T-helper 2 cell treated with Interferon-gamma antibody and Interleukin-4, amounts not matched to agents 5 μg/mL and 100 μg/mL, for 36 hours (primary cell): Measurements from ENCODE around the gene ANXA1.
"Not testable (repeated sequence)": the region's sequence is repeated elsewhere in the genome, so short reads cannot be mapped to it uniquely, and the experiment has no call there.

ENCODE experiments used
- DNase-seq: peaks from one replicate; pipeline ENCODE4 v3.0.0; 2021; ENCODE audit warnings: low spot score
- H3K27ac Mint-ChIP-seq: one replicate; pipeline ENCODE4 v1.8.0; 2021; ENCODE audit warnings: mild to moderate bottlenecking, mixed read lengths
- H3K27me3 Mint-ChIP-seq: one replicate; pipeline ENCODE4 v1.8.0; 2021; ENCODE audit warnings: low read depth, mixed read lengths
- H3K36me3 Mint-ChIP-seq: one replicate; pipeline ENCODE4 v1.8.0; 2021; ENCODE audit warnings: low read depth, mixed read lengths
- H3K4me1 Mint-ChIP-seq: one replicate; pipeline ENCODE4 v1.8.0; 2021; ENCODE audit warnings: low read depth, mixed read lengths
- H3K4me3 Mint-ChIP-seq: one replicate; pipeline ENCODE4 v1.8.0; 2022; ENCODE audit warnings: mild to moderate bottlenecking, moderate library complexity, mixed read lengths
- H3K9me3 Mint-ChIP-seq: one replicate; pipeline ENCODE4 v1.8.0; 2021; ENCODE audit warnings: mixed read lengths

Gene ANXA1

DNA sequence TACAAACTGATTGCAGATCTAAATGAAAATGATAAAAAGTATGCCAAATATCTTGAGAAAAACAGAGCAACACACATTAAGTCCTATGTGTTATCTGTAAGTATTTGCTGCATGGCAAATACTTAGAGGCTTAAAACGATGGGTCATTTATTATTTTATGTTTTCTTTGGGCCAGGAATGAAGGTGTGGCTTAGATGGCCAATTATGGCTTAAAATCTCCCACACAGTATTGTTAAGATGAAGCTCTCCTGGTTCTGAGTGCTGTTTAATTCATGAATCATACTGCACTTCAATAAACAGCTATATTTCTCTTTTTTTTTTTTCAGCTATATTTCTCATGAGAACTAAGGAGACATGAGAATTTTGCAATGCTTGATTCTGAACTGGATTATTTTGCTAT lies 39.4 kb downstream of the ANXA1 start:
- H3K4me1 Mint-ChIP-seq, H3K9me3 Mint-ChIP-seq, H3K27ac Mint-ChIP-seq, H3K4me3 Mint-ChIP-seq, H3K36me3 Mint-ChIP-seq, DNase-seq: not testable (repeated sequence)
- peaks cover 32% of the 10 kb centered on the region for H3K27me3 Mint-ChIP-seq

- H3K27ac Mint-ChIP-seq = no peak overlapping the region
- no peaks in the 10 kb centered on the region for H3K36me3 Mint-ChIP-seq
- peaks cover 14% of the 10 kb centered on the region for H3K27me3 Mint-ChIP-seq
- DNase-seq = no peak
- H3K9me3 Mint-ChIP-seq = no peaks in the 10 kb centered on the region
- H3K4me1 Mint-ChIP-seq = no peaks in the 10 kb centered on the region
- H3K4me3 Mint-ChIP-seq = no peak overlapping the region
Measured at GRCh38 chr9:73194284-73194683, 42.6 kb downstream of the ANXA1 start.

DNA sequence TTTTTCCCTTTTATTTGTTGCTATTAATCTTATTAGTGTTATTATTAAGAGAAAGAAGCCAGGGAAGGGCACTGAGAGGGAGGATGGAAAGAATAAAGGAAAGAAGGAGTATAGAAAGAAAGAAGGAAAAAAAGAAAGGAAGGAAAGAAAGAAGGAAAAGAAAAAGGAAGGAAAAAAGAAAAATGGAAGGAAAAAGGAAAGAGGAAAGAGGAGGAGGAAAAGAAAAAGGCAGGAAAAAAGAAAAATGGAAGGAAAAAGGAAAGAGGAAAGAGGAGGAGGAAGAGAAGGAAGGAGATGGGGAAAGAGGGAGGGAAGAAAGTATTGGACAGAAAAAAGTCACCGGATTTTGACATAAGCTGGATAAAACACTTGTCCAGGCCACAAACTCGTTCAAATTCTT lies 47.8 kb downstream of the ANXA1 start:
- H3K27ac Mint-ChIP-seq = no peak overlapping the region
- peaks cover 8% of the 10 kb centered on the region for H3K27me3 Mint-ChIP-seq
- H3K4me3 Mint-ChIP-seq = no peak overlapping the region
- H3K9me3 Mint-ChIP-seq = no peaks in the 10 kb centered on the region
- no peaks in the 10 kb centered on the region for H3K36me3 Mint-ChIP-seq
- no peak for DNase-seq
- H3K4me1 Mint-ChIP-seq = no peaks in the 10 kb centered on the region

DNA sequence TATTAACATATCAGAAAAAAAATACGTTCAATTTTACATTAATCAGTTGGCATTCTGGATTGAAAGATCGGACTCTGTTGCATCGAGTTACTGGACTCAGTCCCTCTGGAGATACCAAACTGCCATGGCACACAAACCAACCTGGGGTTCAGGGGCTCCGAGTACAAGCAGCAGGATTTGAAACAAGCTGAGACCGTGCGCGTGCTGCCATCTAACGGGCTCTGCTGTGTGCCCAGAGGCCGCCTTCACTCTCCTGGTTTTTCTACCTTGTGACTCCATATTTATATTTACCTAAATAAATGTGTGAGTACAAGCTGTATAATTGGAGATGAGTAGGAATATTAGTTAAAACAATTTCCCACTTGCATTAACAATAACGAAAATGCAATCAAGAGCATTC lies 48.2 kb downstream of the ANXA1 start:
- no peak for DNase-seq
- Mint-ChIP-seq H3K9me3 (no peaks in the 10 kb centered on the region), H3K27ac (no peak overlapping the region), H3K27me3 (peaks cover 8% of the 10 kb centered on the region), H3K4me3 (no peak overlapping the region), H3K4me1 (no peaks in the 10 kb centered on the region), H3K36me3 (no peaks in the 10 kb centered on the region)

GRCh38 chr9:73200694-73201452 lies 49.2 kb downstream of the ANXA1 start:
- no peaks in the 10 kb centered on the region for H3K4me1 Mint-ChIP-seq
- H3K27ac Mint-ChIP-seq = no peak overlapping the region
- no peaks in the 10 kb centered on the region for H3K9me3 Mint-ChIP-seq
- no peak for DNase-seq
- no peaks in the 10 kb centered on the region for H3K36me3 Mint-ChIP-seq
- no peak overlapping the region for H3K4me3 Mint-ChIP-seq
- peaks cover 8% of the 10 kb centered on the region for H3K27me3 Mint-ChIP-seq

DNA sequence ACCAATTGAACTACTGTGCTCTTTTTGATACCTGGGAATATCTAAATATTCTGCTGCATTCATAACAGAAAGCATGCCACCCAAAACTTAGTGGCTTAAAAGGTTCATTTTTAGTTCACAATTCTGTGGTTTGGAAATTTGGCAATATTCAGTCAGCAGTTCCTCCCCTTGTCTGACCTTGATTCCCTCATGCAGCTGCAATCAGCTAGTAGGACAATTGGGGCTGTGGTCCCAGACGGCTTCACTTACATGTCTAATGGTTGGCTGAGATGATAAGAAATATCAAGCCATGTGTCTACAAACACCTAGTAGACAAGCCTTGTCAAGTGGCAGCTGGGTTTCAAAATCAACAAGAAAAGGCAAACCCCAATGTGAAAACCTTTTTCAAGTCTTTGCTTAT lies 51.3 kb downstream of the ANXA1 start:
- H3K4me1 Mint-ChIP-seq = no peaks in the 10 kb centered on the region
- H3K9me3 Mint-ChIP-seq = no peaks in the 10 kb centered on the region
- no peak for DNase-seq
- no peaks in the 10 kb centered on the region for H3K36me3 Mint-ChIP-seq
- no peak overlapping the region for H3K4me3 Mint-ChIP-seq
- peaks cover 8% of the 10 kb centered on the region for H3K27me3 Mint-ChIP-seq
- no peak overlapping the region for H3K27ac Mint-ChIP-seq

GRCh38 chr9:73204936-73205335 lies 53.3 kb downstream of the ANXA1 start:
- Mint-ChIP-seq H3K36me3 (no peaks in the 10 kb centered on the region), H3K27ac (no peak overlapping the region), H3K4me1 (no peaks in the 10 kb centered on the region), H3K9me3 (no peaks in the 10 kb centered on the region), H3K27me3 (peaks cover 7% of the 10 kb centered on the region), H3K4me3 (no peak overlapping the region)
- no peak for DNase-seq

DNA sequence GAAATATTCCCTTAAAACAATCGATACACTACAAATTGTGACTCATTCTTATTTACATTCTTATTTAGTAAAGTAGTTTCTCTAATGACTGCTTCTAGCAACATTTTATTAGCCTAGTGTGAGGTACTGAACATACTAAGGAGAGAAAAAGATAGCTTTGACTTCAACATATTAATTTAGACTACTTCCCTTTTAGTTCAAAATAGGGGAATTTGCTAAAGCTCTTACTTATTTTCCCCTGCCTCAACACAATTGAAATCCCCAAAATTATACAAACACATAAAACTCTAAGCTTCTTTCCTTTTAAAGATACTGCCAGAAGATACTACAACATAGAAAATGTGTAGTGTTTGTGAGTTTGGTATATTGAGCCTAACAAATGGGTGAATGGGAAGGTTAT lies 55.2 kb downstream of the ANXA1 start:
- Mint-ChIP-seq H3K36me3 (no peaks in the 10 kb centered on the region), H3K27ac (no peak overlapping the region), H3K4me1 (no peaks in the 10 kb centered on the region), H3K27me3 (peaks cover 7% of the 10 kb centered on the region), H3K9me3 (no peaks in the 10 kb centered on the region), H3K4me3 (no peak overlapping the region)
- DNase-seq = no peak

GRCh38 chr9:73210886-73211666 lies 59.4 kb downstream of the ANXA1 start:
- peaks cover 9% of the 10 kb centered on the region for H3K27me3 Mint-ChIP-seq
- DNase-seq = no peak
- H3K27ac Mint-ChIP-seq = no peak overlapping the region
- H3K36me3 Mint-ChIP-seq = no peaks in the 10 kb centered on the region
- H3K9me3 Mint-ChIP-seq = no peaks in the 10 kb centered on the region
- peaks cover 5% of the 10 kb centered on the region for H3K4me1 Mint-ChIP-seq
- no peak overlapping the region for H3K4me3 Mint-ChIP-seq

GRCh38 chr9:73213300-73213699 lies 61.6 kb downstream of the ANXA1 start:
- DNase-seq = no peak
- H3K4me1 Mint-ChIP-seq = peaks cover 5% of the 10 kb centered on the region
- no peaks in the 10 kb centered on the region for H3K9me3 Mint-ChIP-seq
- H3K27me3 Mint-ChIP-seq = peaks cover 6% of the 10 kb centered on the region
- no peak overlapping the region for H3K4me3 Mint-ChIP-seq
- H3K27ac Mint-ChIP-seq = no peak overlapping the region
- no peaks in the 10 kb centered on the region for H3K36me3 Mint-ChIP-seq

GRCh38 chr9:73215249-73215648 lies 63.6 kb downstream of the ANXA1 start:
- no peaks in the 10 kb centered on the region for H3K36me3 Mint-ChIP-seq
- H3K9me3 Mint-ChIP-seq = no peaks in the 10 kb centered on the region
- H3K4me3 Mint-ChIP-seq = no peak overlapping the region
- no peak overlapping the region for H3K27ac Mint-ChIP-seq
- DNase-seq = no peak
- peaks cover 8% of the 10 kb centered on the region for H3K4me1 Mint-ChIP-seq
- H3K27me3 Mint-ChIP-seq = peaks cover 2% of the 10 kb centered on the region

DNA sequence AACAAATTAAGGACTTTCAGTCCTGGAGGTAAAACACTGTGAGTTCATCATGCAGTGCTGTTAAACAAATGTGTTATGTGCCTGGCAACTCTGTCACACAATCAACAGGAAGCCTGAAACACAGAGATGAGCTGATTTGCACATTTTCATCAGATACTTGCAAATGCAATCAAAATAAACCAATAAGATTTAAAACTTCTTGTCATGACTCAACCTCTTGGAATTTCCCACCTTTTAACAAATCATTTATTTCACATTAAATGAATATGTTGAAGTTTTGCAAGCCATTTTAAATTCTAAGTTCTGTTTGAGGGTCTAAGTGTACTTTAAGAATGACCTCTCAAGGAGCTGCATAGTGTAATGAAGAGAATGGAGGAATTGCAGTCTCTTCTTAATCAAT lies 64.4 kb downstream of the ANXA1 start:
- H3K9me3 Mint-ChIP-seq = no peaks in the 10 kb centered on the region

More for the DNA sequence above, 64.4 kb downstream of the ANXA1 start:
- peaks cover 8% of the 10 kb centered on the region for H3K4me1 Mint-ChIP-seq
- no peak overlapping the region for H3K4me3 Mint-ChIP-seq
- no peak overlapping the region for H3K27ac Mint-ChIP-seq
- H3K36me3 Mint-ChIP-seq = no peaks in the 10 kb centered on the region
- peaks cover 2% of the 10 kb centered on the region for H3K27me3 Mint-ChIP-seq
- DNase-seq = no peak
